Neutrophil (primary cell): ENCODE data around the gene NUDT16L1.

ENCODE experiments used
- H3K27ac ChIP-seq: fragments of 200-600 bp; sonication (generic); 2 replicates; pipeline ENCODE4 v1.5.1; 2016; ENCODE audit warnings: mild to moderate bottlenecking, moderate library complexity
- H3K27me3 ChIP-seq: fragments of 200-600 bp; sonication (generic); 2 replicates; pipeline ENCODE4 v1.6.0; 2016; ENCODE audit warnings: mild to moderate bottlenecking
- H3K36me3 ChIP-seq: fragments of 200-600 bp; sonication (generic); 2 replicates; pipeline ENCODE4 v1.5.1; 2017
- H3K4me1 ChIP-seq, 2 experiments: fragments of 200-600 bp in 1 of 2; sonication (generic) in 1 of 2; 1 replicate in 1 of 2; 2 replicates in 1 of 2; pipeline versions ENCODE4 v1.5.1 to v1.6.1; 2013 to 2016; ENCODE audit warnings: low read depth in 1 of 2, low read length in 1 of 2, mild to moderate bottlenecking in 1 of 2, moderate library complexity in 1 of 2; ENCODE audit not compliant: control insufficient read depth in 1 of 2, insufficient read depth in 1 of 2
- H3K4me3 ChIP-seq, 2 experiments: fragments of 200-600 bp in 1 of 2; sonication (generic) in 1 of 2; 1 replicate in 1 of 2; 2 replicates in 1 of 2; pipeline ENCODE4 v1.5.1; 2013 to 2016; ENCODE audit warnings: low read depth in 1 of 2, low read length in 1 of 2, mild to moderate bottlenecking in 1 of 2, moderate library complexity in 1 of 2
- H3K9me3 ChIP-seq: fragments of 200-600 bp; sonication (generic); 2 replicates; pipeline ENCODE4 v1.5.1; 2016
- TF ChIP-seq, protein P1 (sequence below): fragments of 200-600 bp; sonication (generic); IDR thresholded peaks from 2 replicates; pipeline ENCODE4 v1.5.1; 2016; ENCODE audit warnings: antibody characterized with exemption

Gene NUDT16L1

DNA sequence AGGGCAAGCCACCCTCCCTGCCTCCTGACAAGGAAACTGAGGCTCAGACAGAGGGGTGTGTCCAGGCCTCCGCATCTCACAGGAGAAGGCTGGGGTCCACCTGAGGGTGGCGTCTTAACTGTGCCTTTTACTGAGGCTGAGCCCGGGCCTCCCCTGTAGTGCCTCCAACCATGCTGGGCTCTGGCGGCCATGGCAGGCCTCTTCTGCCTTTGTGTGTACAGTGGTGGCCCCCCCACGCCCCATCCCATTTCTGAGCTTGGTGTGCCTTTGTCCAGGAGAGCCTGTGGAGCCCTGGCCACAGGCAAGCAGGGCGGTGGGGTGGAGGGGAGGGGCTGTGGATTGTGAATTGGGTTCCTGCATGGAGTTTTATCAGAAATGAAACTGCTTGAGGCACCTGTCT lies 37.6 kb upstream of the NUDT16L1 start:
- Histone ChIP-seq H3K4me1 (no peaks in the 10 kb centered on the region), H3K27ac (no peak overlapping the region), H3K4me3 (no peak overlapping the region), H3K9me3 (no peaks in the 10 kb centered on the region), H3K27me3 (no peaks in the 10 kb centered on the region), H3K36me3 (peaks cover 99% of the 10 kb centered on the region)
- TF ChIP-seq, protein P1, sequence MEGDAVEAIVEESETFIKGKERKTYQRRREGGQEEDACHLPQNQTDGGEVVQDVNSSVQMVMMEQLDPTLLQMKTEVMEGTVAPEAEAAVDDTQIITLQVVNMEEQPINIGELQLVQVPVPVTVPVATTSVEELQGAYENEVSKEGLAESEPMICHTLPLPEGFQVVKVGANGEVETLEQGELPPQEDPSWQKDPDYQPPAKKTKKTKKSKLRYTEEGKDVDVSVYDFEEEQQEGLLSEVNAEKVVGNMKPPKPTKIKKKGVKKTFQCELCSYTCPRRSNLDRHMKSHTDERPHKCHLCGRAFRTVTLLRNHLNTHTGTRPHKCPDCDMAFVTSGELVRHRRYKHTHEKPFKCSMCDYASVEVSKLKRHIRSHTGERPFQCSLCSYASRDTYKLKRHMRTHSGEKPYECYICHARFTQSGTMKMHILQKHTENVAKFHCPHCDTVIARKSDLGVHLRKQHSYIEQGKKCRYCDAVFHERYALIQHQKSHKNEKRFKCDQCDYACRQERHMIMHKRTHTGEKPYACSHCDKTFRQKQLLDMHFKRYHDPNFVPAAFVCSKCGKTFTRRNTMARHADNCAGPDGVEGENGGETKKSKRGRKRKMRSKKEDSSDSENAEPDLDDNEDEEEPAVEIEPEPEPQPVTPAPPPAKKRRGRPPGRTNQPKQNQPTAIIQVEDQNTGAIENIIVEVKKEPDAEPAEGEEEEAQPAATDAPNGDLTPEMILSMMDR, result no peak

DNA sequence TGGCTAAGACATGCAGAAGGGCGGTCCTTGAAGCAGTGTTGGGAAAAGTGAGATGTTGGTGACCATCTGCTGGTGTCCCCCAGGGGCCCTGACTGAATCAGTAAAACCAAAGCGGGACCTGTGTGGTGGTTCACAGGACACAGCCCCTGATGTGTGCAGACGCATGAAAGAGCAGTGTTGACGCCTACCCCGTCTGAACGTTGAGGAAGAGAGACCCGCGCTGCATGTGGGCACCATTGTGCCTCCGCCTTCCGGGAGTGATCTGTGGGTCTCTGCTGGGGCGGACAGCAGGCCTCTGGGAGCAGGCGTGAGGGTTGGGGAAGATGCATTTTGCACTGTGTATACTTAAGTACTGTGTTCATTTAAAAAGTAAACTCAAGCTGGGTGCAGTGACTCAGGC lies 37.1 kb upstream of the NUDT16L1 start:
- peaks cover 0 to 2% of the 10 kb centered on the region in 2 experiments for H3K4me1 ChIP-seq
- no peak overlapping the region for H3K27ac ChIP-seq
- H3K36me3 ChIP-seq, result peaks cover 99% of the 10 kb centered on the region
- no peak overlapping the region for H3K4me3 ChIP-seq
- no peaks in the 10 kb centered on the region for H3K9me3 ChIP-seq
- H3K27me3 ChIP-seq, result no peaks in the 10 kb centered on the region
- TF ChIP-seq, protein P1, result no peak

DNA sequence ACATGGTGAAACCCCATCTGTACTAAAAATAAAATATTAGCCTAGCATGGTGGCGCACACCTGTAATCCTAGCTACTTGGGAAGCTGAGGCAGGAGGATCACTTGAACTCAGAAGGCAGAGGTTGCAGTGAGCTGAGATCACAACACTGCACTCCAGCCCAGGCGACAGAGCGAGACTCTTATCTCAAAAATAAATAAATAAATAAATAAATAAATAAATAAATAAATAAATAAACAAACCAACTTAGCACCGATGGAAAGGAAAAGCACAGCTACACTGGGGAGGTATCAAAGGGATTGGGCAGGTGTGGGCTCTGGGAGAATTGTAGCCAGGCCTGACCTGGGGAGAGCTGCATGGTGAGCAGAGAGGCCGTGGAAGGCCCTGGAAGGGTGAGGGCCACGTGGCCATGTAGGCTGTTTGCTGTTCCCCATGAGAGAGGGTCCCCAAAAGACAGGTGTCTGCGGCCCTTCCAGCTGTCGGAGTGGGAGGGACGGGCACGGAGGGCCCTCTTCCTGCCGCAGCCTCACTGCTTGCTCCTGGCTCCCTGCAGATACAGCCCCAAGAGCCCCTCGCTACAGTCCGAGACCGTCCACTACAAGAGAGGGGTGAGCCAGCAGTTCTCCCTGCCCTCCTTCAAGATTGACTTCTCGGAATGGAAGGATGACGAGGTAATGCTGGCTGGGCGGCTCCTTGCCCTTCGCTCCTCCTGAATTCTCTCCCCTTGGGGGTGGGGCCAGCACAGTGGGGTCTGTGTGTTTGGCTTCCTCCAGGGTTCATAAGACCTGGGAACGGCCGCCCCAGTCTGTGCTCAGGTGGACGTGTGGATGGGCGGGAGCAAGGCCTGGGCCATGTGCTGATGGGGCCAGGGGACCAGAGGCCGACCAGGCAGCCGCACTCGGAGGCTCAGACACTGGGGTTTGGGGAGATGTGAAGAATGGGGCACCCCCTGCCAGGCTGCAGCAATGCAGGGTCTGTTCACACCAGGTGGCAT lies 36.4 kb upstream of the NUDT16L1 start:
- H3K9me3 ChIP-seq, result no peaks in the 10 kb centered on the region
- H3K27me3 ChIP-seq, result no peaks in the 10 kb centered on the region
- H3K36me3 ChIP-seq, result peaks cover 99% of the 10 kb centered on the region
- H3K4me3 ChIP-seq, result no peak overlapping the region
- peaks cover 0 to 8% of the 10 kb centered on the region in 2 experiments for H3K4me1 ChIP-seq
- TF ChIP-seq, protein P1, result no peak
- no peak overlapping the region for H3K27ac ChIP-seq

DNA sequence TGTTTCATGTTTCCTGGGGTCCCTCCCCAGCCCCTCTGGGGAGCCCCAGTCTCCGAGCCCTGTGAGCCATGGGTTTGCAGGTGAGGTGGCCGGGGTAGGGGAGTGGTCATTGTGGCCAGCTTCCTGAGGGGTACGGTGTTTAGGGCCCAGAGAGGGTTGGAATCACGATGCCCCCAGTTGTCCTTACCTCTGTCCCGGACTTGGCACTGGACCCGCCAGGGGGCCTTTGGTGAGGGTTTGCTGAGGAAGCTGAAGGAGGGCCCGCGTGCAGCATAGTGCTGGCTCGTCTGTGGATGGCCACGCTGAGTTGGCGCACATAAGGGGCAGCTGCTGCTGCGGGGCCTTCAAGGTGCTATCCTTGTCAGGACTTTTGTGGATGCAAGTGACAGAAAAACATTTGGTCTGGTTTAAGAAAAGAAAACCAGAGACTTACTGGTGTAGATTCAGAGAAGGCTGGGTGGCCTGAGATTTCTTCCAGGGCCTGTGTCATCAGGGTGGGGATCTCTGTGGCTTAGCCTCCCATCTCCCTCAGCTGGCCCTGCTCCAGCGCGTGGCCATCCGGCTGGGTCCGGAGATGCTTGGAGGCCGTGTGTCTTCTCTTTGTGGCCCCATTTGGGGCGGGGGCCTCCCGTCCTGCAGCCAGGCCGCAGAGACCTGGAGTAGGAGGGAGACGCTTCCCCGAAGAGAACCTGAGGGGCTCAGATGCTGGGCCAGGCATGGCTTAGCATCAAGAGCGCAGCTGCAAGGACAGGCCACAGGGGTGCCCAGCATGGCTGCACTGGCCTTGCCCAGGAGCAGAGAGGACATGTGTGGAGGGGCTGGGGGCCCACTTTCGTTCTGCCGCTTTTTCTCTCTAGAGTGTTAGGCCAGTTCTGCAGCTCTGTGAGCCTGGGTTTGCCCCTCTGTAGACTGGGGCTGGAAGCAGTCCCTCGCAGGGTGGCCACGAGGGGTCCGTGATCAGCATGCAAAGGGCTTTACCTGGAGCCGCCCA lies 33.7 kb upstream of the NUDT16L1 start:
- H3K36me3 ChIP-seq, result peaks cover 88% of the 10 kb centered on the region

DNA sequence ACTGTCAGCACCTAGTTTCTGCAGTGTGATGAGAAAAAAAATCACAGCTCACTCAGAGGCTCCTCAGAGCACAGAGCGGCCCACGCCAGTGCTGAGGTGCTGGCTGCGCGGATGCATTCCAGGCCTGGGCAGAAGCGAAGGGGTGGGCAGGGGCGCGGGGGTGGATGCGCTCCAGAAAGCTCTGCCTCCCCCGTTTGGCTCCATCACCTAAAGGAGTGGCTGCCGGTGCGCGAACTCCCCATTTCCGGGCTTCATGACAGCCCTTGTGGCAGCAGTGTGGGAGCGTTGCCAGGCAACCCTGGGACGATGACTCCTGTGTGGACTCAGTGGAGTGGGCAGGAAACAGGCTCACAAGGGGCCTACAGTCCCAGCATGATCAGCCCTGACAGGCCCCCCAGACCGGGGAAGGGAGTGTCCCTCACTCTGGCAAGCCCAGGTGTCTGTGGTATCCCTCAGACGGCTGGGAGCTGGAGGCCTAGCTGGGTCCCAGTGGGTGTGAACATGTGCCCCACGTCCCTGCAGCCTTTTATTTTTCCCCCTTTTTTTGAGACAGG lies 32.8 kb upstream of the NUDT16L1 start:
- peaks cover 83% of the 10 kb centered on the region for H3K36me3 ChIP-seq
- TF ChIP-seq, protein P1, result no peak
- no peak overlapping the region for H3K27ac ChIP-seq
- no peaks in the 10 kb centered on the region for H3K9me3 ChIP-seq
- no peak overlapping the region for H3K4me3 ChIP-seq
- H3K4me1 ChIP-seq, result peaks cover 32 to 40% of the 10 kb centered on the region in 2 experiments
- H3K27me3 ChIP-seq, result no peaks in the 10 kb centered on the region

More for the DNA sequence above, 33.7 kb upstream of the NUDT16L1 start:
- H3K27ac ChIP-seq, result no peak overlapping the region
- H3K4me3 ChIP-seq, result no peak overlapping the region
- H3K9me3 ChIP-seq, result no peaks in the 10 kb centered on the region
- TF ChIP-seq, protein P1, result no peak
- H3K27me3 ChIP-seq, result no peaks in the 10 kb centered on the region
- peaks cover 24 to 31% of the 10 kb centered on the region in 2 experiments for H3K4me1 ChIP-seq
